Loucy (cell line): ENCODE measurements around the gene PTPRN2.

ENCODE experiments used
- H2AFZ ChIP-seq: fragments of 200-600 bp; sonication (generic); 2 replicates; pipeline ENCODE4 v1.6.0; 2016; ENCODE audit warnings: antibody characterized with exemption, mild to moderate bottlenecking, low read length, moderate library complexity
- H3F3A ChIP-seq: fragments of 200-600 bp; 2 replicates; pipeline ENCODE4 v1.6.0; 2016; ENCODE audit warnings: antibody characterized with exemption, low read depth, mild to moderate bottlenecking
- H3K27me3 ChIP-seq: fragments of 200-600 bp; sonication (generic); 2 replicates; pipeline ENCODE4 v1.6.1; 2014; ENCODE audit warnings: low read length, mild to moderate bottlenecking; ENCODE audit not compliant: insufficient read depth, poor library complexity, severe bottlenecking
- H3K36me3 ChIP-seq: fragments of 200-600 bp; sonication (generic); 2 replicates; pipeline ENCODE4 v1.6.1; 2016; ENCODE audit warnings: low read length; ENCODE audit not compliant: insufficient read depth
- H3K4me1 ChIP-seq: fragments of 200-600 bp; sonication (generic); 2 replicates; pipeline ENCODE4 v1.5.1; 2014; ENCODE audit warnings: low read length, mild to moderate bottlenecking; ENCODE audit not compliant: insufficient read depth, poor library complexity, severe bottlenecking
- H3K4me2 ChIP-seq: fragments of 200-600 bp; sonication (generic); 2 replicates; pipeline ENCODE4 v1.6.0; 2014; ENCODE audit warnings: antibody characterized with exemption, low read length, low read depth, mild to moderate bottlenecking; ENCODE audit not compliant: poor library complexity, severe bottlenecking
- H3K4me3 ChIP-seq: fragments of 200-600 bp; sonication (generic); 2 replicates; pipeline ENCODE4 v1.5.1; 2014; ENCODE audit warnings: low read length, mild to moderate bottlenecking, mixed read lengths; ENCODE audit not compliant: poor library complexity, severe bottlenecking
- H3K79me2 ChIP-seq: fragments of 200-600 bp; sonication (generic); 2 replicates; pipeline ENCODE4 v1.6.1; 2014; ENCODE audit warnings: low read length; ENCODE audit not compliant: insufficient read depth
- H3K9ac ChIP-seq: fragments of 200-600 bp; sonication (generic); 2 replicates; pipeline ENCODE4 v1.6.0; 2014; ENCODE audit warnings: mild to moderate bottlenecking, low read depth, low read length, moderate library complexity; ENCODE audit not compliant: poor library complexity, severe bottlenecking
- H3K9me2 ChIP-seq: fragments of 200-600 bp; sonication (generic); replicated peaks from 2 replicates; pipeline ENCODE4 v1.6.1; 2016; ENCODE audit warnings: low read depth, low read length, mixed read lengths
- H3K9me3 ChIP-seq: fragments of 200-600 bp; sonication (generic); 2 replicates; pipeline ENCODE4 v1.6.1; 2014; ENCODE audit warnings: mild to moderate bottlenecking, antibody characterized with exemption, low read length, low read depth; ENCODE audit not compliant: insufficient read depth
- H4K20me1 ChIP-seq: fragments of 200-600 bp; sonication (generic); 2 replicates; pipeline ENCODE4 v1.6.0; 2014; ENCODE audit warnings: antibody characterized with exemption, low read length, mild to moderate bottlenecking; ENCODE audit not compliant: insufficient read depth, poor library complexity, severe bottlenecking
- CTCF ChIP-seq: fragments of 200-600 bp; sonication (generic); conservative IDR thresholded peaks from 2 replicates; pipeline ENCODE4 v1.5.1; 2014; ENCODE audit warnings: mild to moderate bottlenecking, antibody characterized with exemption, low read length
- EZH2phosphoT487 ChIP-seq: fragments of 200-600 bp; IDR thresholded peaks from 2 replicates; pipeline ENCODE4 v1.6.1; 2018; ENCODE audit warnings: antibody characterized with exemption, mild to moderate bottlenecking, moderate library complexity, borderline replicate concordance

PTPRN2 gene

GRCh38 chr7:157521061-157521731 lies 1066.4 kb downstream of the PTPRN2 start:
- H3K4me1 ChIP-seq, result no peaks in the 10 kb centered on the region
- H2AFZ ChIP-seq, result no peak overlapping the region
- H4K20me1 ChIP-seq, result no peaks in the 10 kb centered on the region
- no peaks in the 10 kb centered on the region for H3K79me2 ChIP-seq
- H3K9me3 ChIP-seq, result no peaks in the 10 kb centered on the region
- no peaks in the 10 kb centered on the region for H3F3A ChIP-seq
- H3K36me3 ChIP-seq, result no peaks in the 10 kb centered on the region
- no peak overlapping the region for H3K4me3 ChIP-seq
- no peak for TF ChIP-seq EZH2phosphoT487
- TF ChIP-seq CTCF, result no peak
- H3K4me2 ChIP-seq, result no peak overlapping the region
- no peaks in the 10 kb centered on the region for H3K9me2 ChIP-seq
- no peaks in the 10 kb centered on the region for H3K27me3 ChIP-seq
- H3K9ac ChIP-seq, result no peak overlapping the region

GRCh38 chr7:157520249-157520648 lies 1067.4 kb downstream of the PTPRN2 start:
- no peaks in the 10 kb centered on the region for H3K9me3 ChIP-seq
- no peak overlapping the region for H3K9ac ChIP-seq
- H3F3A ChIP-seq, result no peaks in the 10 kb centered on the region
- H3K4me2 ChIP-seq, result no peak overlapping the region
- H3K4me3 ChIP-seq, result no peak overlapping the region
- H3K36me3 ChIP-seq, result no peaks in the 10 kb centered on the region
- no peaks in the 10 kb centered on the region for H3K9me2 ChIP-seq
- no peak for TF ChIP-seq EZH2phosphoT487
- no peak for TF ChIP-seq CTCF
- H3K27me3 ChIP-seq, result no peaks in the 10 kb centered on the region
- no peak overlapping the region for H2AFZ ChIP-seq
- no peaks in the 10 kb centered on the region for H3K79me2 ChIP-seq
- H3K4me1 ChIP-seq, result no peaks in the 10 kb centered on the region
- H4K20me1 ChIP-seq, result no peaks in the 10 kb centered on the region

- Histone ChIP-seq H3K4me1 (no peaks in the 10 kb centered on the region), H3K4me3 (no peak overlapping the region), H3K9me2 (no peaks in the 10 kb centered on the region), H3F3A (no peaks in the 10 kb centered on the region), H3K9me3 (no peaks in the 10 kb centered on the region), H3K4me2 (no peak overlapping the region), H3K9ac (no peak overlapping the region), H3K79me2 (no peaks in the 10 kb centered on the region), H3K36me3 (no peaks in the 10 kb centered on the region), H2AFZ (no peak overlapping the region), H3K27me3 (no peaks in the 10 kb centered on the region), H4K20me1 (no peaks in the 10 kb centered on the region)
- TF ChIP-seq EZH2phosphoT487 (no peak), CTCF (no peak)
Observed at GRCh38 chr7:157519798-157520244, 1067.8 kb downstream of the PTPRN2 start.
